SK-N-SH (cell line): Measurements from ENCODE around the gene S1PR3. TPM values are rescaled to one million over a fixed set of nuclear protein-coding genes. Genes with fewer than 3 reads are reported as not detected.

Experiments
- CTCF ChIA-PET: fragments of 300-600, 350-600 bp; formaldehyde crosslinking; extraction: SDS; loops from one replicate; lab custom pipeline; 2021; lab: Yijun Ruan, JAX
- POLR2A ChIA-PET: fragments of 350-600 bp; sonication (Branson Sonifier 250); formaldehyde crosslinking; extraction: SDS; loops from one replicate; lab custom pipeline; 2020; ENCODE audit warnings: antibody characterized with exemption, inconsistent platforms; lab: Yijun Ruan, JAX
- DNase-seq: peaks from one replicate; pipeline ENCODE4 v3.0.0; 2012
- H2AFZ ChIP-seq: fragments of 200-600 bp; sonication (generic); 2 replicates; pipeline ENCODE4 v1.8.1; 2016; ENCODE audit warnings: antibody characterized with exemption, mild to moderate bottlenecking, low read depth
- H3F3A ChIP-seq: fragments of 200-600 bp; sonication (generic); replicated peaks from 2 replicates; pipeline ENCODE3; 2016; ENCODE audit warnings: antibody characterized with exemption, mild to moderate bottlenecking; ENCODE audit not compliant: insufficient read depth
- H3K27ac ChIP-seq, 2 experiments: fragments of 200-500 bp in 1 of 2; fragments of 200-600 bp in 1 of 2; sonication (Bioruptor generic) in 1 of 2; sonication (generic), shearing (Covaris generic) in 1 of 2; 2 replicates each; pipeline versions ENCODE4 v1.5.1 to v1.6.1; 2014 to 2016; ENCODE audit warnings: low read depth in 2 of 2, inconsistent platforms in 1 of 2, low read length in 1 of 2, mild to moderate bottlenecking in 1 of 2, mixed read lengths in 1 of 2
- H3K27me3 ChIP-seq: fragments of 200-600 bp; sonication (generic), shearing (Covaris generic); 2 replicates; pipeline ENCODE4 v1.6.1; 2016; ENCODE audit warnings: mixed run types; ENCODE audit not compliant: insufficient read depth
- H3K36me3 ChIP-seq, 2 experiments: fragments of 200-500 bp in 1 of 2; fragments of 200-600 bp in 1 of 2; sonication (Bioruptor generic) in 1 of 2; sonication (generic) in 1 of 2; replicated peaks in 1 of 2; 2 replicates each; pipeline versions ENCODE3 to v1.5.1; 2014 to 2016; ENCODE audit warnings: low read length in 1 of 2, mild to moderate bottlenecking in 1 of 2; ENCODE audit not compliant: insufficient read depth in 2 of 2, control insufficient read depth in 1 of 2
- H3K4me1 ChIP-seq, 2 experiments: fragments of 200-500 bp in 1 of 2; fragments of 200-600 bp in 1 of 2; sonication (Bioruptor generic) in 1 of 2; sonication (generic), shearing (Covaris generic) in 1 of 2; 2 replicates each; pipeline versions ENCODE4 v1.5.1 to v1.6.1; 2014 to 2016; ENCODE audit warnings: low read depth in 1 of 2, low read length in 1 of 2, mixed run types in 1 of 2; ENCODE audit not compliant: insufficient read depth in 2 of 2, control insufficient read depth in 1 of 2
- H3K4me2 ChIP-seq: fragments of 200-600 bp; sonication (generic), shearing (Covaris generic); 2 replicates; pipeline ENCODE4 v1.6.1; 2017; ENCODE audit warnings: mixed run types
- H3K4me3 ChIP-seq, 2 experiments: fragments of 200-500 bp in 1 of 2; fragments of 200-600 bp in 1 of 2; sonication (Bioruptor generic) in 1 of 2; sonication (generic), shearing (Covaris generic) in 1 of 2; 2 replicates each; pipeline versions ENCODE4 v1.5.1 to v1.8.1; 2014 to 2016; ENCODE audit warnings: low read depth in 2 of 2, inconsistent platforms in 1 of 2, low read length in 1 of 2, mild to moderate bottlenecking in 1 of 2, mixed read lengths in 1 of 2, moderate library complexity in 1 of 2
- H3K79me2 ChIP-seq: fragments of 200-600 bp; sonication (generic); 2 replicates; pipeline ENCODE4 v1.8.1; 2017; ENCODE audit warnings: mild to moderate bottlenecking; ENCODE audit not compliant: insufficient read depth
- H3K9ac ChIP-seq: fragments of 200-600 bp; sonication (generic); 2 replicates; pipeline ENCODE4 v1.6.1; 2017; ENCODE audit warnings: mixed run types
- H3K9me2 ChIP-seq: fragments of 200-600 bp; sonication (generic); 2 replicates; pipeline ENCODE4 v1.6.1; 2017; ENCODE audit warnings: mixed run types
- H3K9me3 ChIP-seq: fragments of 200-600 bp; sonication (generic); 2 replicates; pipeline ENCODE4 v1.6.1; 2017; ENCODE audit warnings: mixed run types, mild to moderate bottlenecking, moderate library complexity
- H4K20me1 ChIP-seq: fragments of 200-600 bp; sonication (generic); 2 replicates; pipeline ENCODE4 v1.6.1; 2017; ENCODE audit warnings: mild to moderate bottlenecking, mixed run types; ENCODE audit not compliant: insufficient read depth
- ELF1 ChIP-seq: IDR thresholded peaks from 2 replicates; pipeline ENCODE4 v1.4.0; 2012
- EP300 ChIP-seq, 2 experiments: IDR thresholded peaks; 2 replicates each; pipeline versions ENCODE4 v1.4.0 to v1.6.1; 2012; ENCODE audit warnings: borderline replicate concordance in 1 of 2, low read depth in 1 of 2, low read length in 1 of 2
- EZH2phosphoT487 ChIP-seq: fragments of 200-600 bp; sonication (generic); IDR thresholded peaks from 2 replicates; pipeline ENCODE4 v1.6.1; 2017; ENCODE audit warnings: low read depth, mixed run types, mild to moderate bottlenecking, antibody characterized with exemption, moderate library complexity, borderline replicate concordance
- FOSL2 ChIP-seq: IDR thresholded peaks from 2 replicates; pipeline ENCODE4 v1.4.0; 2012; ENCODE audit warnings: low read depth, mild to moderate bottlenecking, moderate library complexity, borderline replicate concordance
- FOXJ3 ChIP-seq: sonication (generic); formaldehyde crosslinking; IDR thresholded peaks from 2 replicates; pipeline ENCODE4 v1.5.1; 2020; ENCODE audit warnings: mild to moderate bottlenecking, missing genetic modification reagents
- FOXM1 ChIP-seq: IDR thresholded peaks from 2 replicates; pipeline ENCODE4 v1.4.0; 2012; ENCODE audit warnings: low read depth, mild to moderate bottlenecking
- IRF3 ChIP-seq: fragments of 150-350 bp; IDR thresholded peaks from 2 replicates; pipeline ENCODE4 v1.6.1; 2016; ENCODE audit warnings: mild to moderate bottlenecking, low read depth, low read length
- MAX ChIP-seq: IDR thresholded peaks from 2 replicates; pipeline ENCODE4 v1.4.0; 2012; ENCODE audit warnings: low read depth
- MXI1 ChIP-seq: IDR thresholded peaks from 2 replicates; pipeline ENCODE4 v1.6.1; 2012; ENCODE audit warnings: mild to moderate bottlenecking, low read depth, low read length, improper control_type of control experiment
- NFIC ChIP-seq: IDR thresholded peaks from 2 replicates; pipeline ENCODE4 v1.4.0; 2012; ENCODE audit warnings: borderline replicate concordance
- POLR2AphosphoS5 ChIP-seq: IDR thresholded peaks from 2 replicates; pipeline ENCODE4 v1.6.1; 2012; ENCODE audit warnings: low read depth, low read length
- RAD21 ChIP-seq: IDR thresholded peaks from 2 replicates; pipeline ENCODE4 v1.6.1; 2012; ENCODE audit warnings: mild to moderate bottlenecking, low read length
- REST ChIP-seq: IDR thresholded peaks from 2 replicates; pipeline ENCODE4 v1.6.1; 2012; ENCODE audit warnings: mild to moderate bottlenecking, low read depth, low read length, moderate library complexity
- ZBTB33 ChIP-seq: IDR thresholded peaks from 2 replicates; pipeline ENCODE4 v1.4.0; 2012; ENCODE audit warnings: low read depth, borderline replicate concordance
- WGBS: methylation state at CpG from one replicate; pipeline ENCODE4 v1.1.6; 2017; ENCODE audit warnings: low lambda C conversion rate; 5-methylcytosine and 5-hydroxymethylcytosine counted together
- polyA plus RNA-seq, 3 experiments: library from polyadenylated mRNA; depleted of rRNA; stranded (reverse); fragments of >200 nt; gene quantifications; 2 replicates each; pipeline ENCODE4 v1.2.3, GENCODE V29; 2012

Gene S1PR3
- polyA plus RNA-seq, 1 of the 3 experiments (the other 2 are of a cell fraction): 2.5 TPM

GRCh38 chr9:89023740-89024139 is 32.5 kb downstream of the S1PR3 start:
- H3K27ac ChIP-seq: peak overlapping the region in 1 of 2 experiments; percentile 70; a peak in 1 of 4 replicates
- no peak overlapping the region for H3K4me3 ChIP-seq
- TF ChIP-seq IRF3 (no peak), FOSL2 (no peak), EP300 (IDR thresholded peaks at IDR 0.05; ENCODE audit: borderline replicate concordance in 1 of 2, low read depth in 1 of 2, low read length in 1 of 2) (no peak), RAD21 (no peak), EZH2phosphoT487 (no peak), FOXM1 (no peak), FOXJ3 (CRISPR knock-in tag) (no peak)
- DNase-seq: no peak
- WGBS: 85% methylated on average over 3 of the region's 3 CpGs
- H3K27me3 ChIP-seq: no peaks in the 10 kb centered on the region
- H3K36me3 ChIP-seq: peaks cover 0 to 11% of the 10 kb centered on the region in 2 experiments
- H3K9me3 ChIP-seq: no peaks in the 10 kb centered on the region
- no peak overlapping the region for H2AFZ ChIP-seq
- H3K4me1 ChIP-seq: peaks cover 4 to 27% of the 10 kb centered on the region in 2 experiments; a peak in 3 of 4 replicates
- H3K79me2 ChIP-seq: no peaks in the 10 kb centered on the region
- H3K4me2 ChIP-seq: no peak overlapping the region
- no peaks in the 10 kb centered on the region for H3K9me2 ChIP-seq
- no peaks in the 10 kb centered on the region for H4K20me1 ChIP-seq
- H3K9ac ChIP-seq: no peak overlapping the region
- H3F3A ChIP-seq: peaks cover 6% of the 10 kb centered on the region
- POLR2A ChIA-PET: no interaction called here
- CTCF ChIA-PET: no interaction called here

- H2AFZ ChIP-seq: no peak overlapping the region
- no peak overlapping the region for H3K9ac ChIP-seq
- no peak overlapping the region for H3K4me2 ChIP-seq
- no peaks in the 10 kb centered on the region for H3K27me3 ChIP-seq
- no peak overlapping the region for H3K4me3 ChIP-seq
- no peaks in the 10 kb centered on the region for H3K9me2 ChIP-seq
- TF ChIP-seq EZH2phosphoT487: no peak
- TF ChIP-seq MXI1: no peak
- TF ChIP-seq POLR2AphosphoS5: no peak
- no peak for TF ChIP-seq NFIC
- no peak for TF ChIP-seq REST
- TF ChIP-seq ELF1: no peak
- TF ChIP-seq ZBTB33: no peak
- TF ChIP-seq MAX: no peak
- TF ChIP-seq, all 33 proteins: peak for 0
- peaks cover 8% of the 10 kb centered on the region; the same call in 1 of the 2 replicates for H3K9me3 ChIP-seq
- H4K20me1 ChIP-seq: no peaks in the 10 kb centered on the region
- H3K79me2 ChIP-seq: no peaks in the 10 kb centered on the region
- H3F3A ChIP-seq: peaks cover 8% of the 10 kb centered on the region
- H3K27ac ChIP-seq: no peak overlapping the region
- H3K36me3 ChIP-seq: peaks cover 0 to 9% of the 10 kb centered on the region in 2 experiments
- WGBS: 95% methylated on average over 4 of the region's 4 CpGs
- POLR2A ChIA-PET: no interaction called here
- no peak for DNase-seq
- peaks cover 4 to 27% of the 10 kb centered on the region in 2 experiments; a peak in 3 of 4 replicates for H3K4me1 ChIP-seq
- CTCF ChIA-PET: no interaction called here
These were observed 33.5 kb downstream of the S1PR3 start for GRCh38 chr9:89024727-89025126.
